ENCODE measurements around the gene PRDM13.
A peak's percentile ranks its signal among the peaks of the same experiment; 100 is the strongest.
"Not testable (repeated sequence)": the region's sequence is repeated elsewhere in the genome, so short reads cannot be mapped to it uniquely, and the experiment has no call there.

PRDM13 gene

DNA sequence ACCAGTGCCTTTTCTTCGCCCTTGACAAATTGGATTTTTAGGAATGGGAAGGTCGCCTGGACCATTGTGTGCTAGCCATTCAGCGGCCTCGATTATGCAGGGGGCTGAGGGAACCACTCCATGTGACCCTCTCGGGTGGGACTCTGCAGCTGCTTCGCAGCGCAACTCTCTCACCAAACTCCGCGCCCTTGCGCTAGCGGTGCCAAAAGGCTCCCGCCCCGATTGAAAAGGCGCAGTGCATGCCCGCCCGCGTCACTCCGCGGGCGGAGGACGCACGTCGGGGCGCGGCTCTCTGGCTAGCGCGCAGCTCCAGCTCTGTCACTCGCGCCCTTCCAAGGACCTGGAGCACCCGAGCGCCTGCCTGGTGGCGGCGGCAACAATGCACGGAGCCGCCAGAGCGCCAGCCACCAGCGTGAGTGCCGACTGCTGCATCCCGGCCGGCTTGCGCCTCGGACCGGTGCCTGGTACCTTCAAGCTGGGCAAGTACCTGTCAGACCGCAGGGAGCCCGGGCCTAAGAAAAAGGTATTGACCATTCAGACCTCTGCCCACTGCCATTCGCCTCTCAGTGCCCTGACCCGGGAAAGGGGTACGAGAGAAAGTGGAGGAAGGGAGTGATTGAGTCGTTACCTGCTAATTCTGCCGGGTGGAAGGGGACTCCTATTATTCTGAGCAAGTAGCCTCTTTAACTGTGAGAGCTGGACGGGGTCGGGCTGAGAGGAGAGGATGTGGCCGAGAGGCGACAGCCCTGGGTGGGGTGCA lies at the start of gene PRDM13:
Gene PRDM13 (plus strand): TSS at position 178 of the 760 bp plus-strand sequence. CDS start 202 bp downstream, at position 380.
- no peak for DNase-seq

- DNase-seq, result no peak
These were observed 47.6 kb upstream of the PRDM13 start for GRCh38 chr6:99559057-99559456.

DNA sequence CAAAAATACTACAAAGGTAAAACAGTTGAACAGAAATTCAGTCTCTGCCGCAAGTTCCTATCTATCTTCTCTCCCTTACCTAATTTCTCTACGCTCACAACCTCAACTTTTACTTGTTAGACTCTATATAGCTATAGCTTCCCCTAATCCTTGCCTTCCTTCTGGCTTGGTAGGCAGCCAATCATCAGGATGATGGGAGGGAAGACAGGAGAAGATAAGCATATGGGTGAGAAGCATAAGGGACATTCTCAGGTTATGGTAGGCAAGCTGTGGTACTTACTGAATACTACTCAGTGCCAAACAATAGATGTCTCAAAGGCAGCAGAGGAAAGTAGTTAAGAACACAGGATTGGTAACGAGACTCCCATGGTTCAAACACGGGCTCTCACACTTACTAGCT lies 46.0 kb upstream of the PRDM13 start:
- no peak for DNase-seq

DNA sequence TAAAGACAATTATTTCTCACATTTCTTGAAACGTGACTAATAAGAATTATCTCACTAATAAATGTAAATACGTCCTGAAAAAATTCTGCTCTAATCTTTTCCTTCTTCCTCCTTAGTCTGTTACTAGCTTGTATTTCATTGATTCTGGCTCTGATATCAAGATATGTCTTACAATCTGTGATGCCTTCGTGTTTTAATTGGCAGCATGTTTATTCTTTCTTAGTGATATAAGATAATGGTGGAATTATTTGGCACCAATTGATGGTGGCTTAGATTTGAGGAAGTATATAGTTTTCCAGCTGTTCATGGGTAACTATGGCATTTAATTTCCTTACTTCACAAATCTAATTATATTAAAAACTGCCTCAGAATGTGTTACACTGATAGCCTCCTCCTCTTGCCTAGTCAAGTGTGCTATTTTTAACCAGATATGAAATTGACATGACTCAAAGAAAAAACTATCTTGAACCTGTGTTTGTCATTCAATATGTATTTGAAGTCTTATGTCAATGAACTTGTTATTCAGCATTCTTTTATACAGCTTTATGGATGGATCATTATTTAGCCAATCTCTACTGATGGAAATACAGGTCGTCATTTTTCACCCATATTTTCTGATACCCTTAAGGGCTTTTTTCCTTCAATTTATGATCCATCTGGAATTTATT lies 43.4 kb upstream of the PRDM13 start:
- DNase-seq, result no peak

GRCh38 chr6:99568103-99568933 lies 38.3 kb upstream of the PRDM13 start, which contains the start of gene CCNC:
Gene CCNC, minus strand, starts transcription at chr6:99568660. Its CDS starts 133 bp downstream, at chr6:99568527.
- peak; percentile 97 for DNase-seq

- DNase-seq, result no peak
These were observed 32.5 kb upstream of the PRDM13 start for GRCh38 chr6:99573980-99574617.

DNA sequence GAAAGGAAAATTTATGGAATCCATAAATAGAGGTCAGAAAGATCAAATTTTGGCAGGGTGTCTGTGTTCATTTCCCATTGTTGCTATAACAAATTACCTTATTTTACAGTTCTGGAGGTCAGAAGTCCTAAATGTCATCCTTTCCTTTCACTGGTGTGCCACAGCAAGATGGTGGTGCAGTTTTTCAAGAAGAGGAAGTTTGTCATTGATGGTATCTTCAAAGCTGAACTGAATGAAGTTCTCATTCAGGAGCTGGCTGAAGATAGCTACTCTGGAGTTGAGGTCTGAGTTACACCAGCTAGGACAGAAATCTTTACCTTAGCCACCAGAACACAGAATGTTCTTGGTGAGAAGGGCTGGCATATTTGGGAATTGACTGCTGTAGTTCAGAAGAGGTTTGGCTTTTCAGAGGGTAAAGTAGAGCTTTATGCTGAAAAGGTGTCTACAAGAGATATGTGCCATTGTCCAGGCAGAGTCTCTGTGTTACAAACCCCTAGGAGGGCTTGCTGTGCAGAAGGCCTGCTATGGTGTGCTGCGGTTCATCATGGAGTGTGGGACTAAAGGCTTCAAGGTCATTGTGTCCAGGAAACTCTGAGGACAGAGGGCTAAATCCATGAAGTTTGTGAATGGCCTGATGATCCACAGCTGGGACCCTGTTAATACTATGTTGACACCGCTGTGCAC lies 30.9 kb upstream of the PRDM13 start:
- no peak for DNase-seq

DNA sequence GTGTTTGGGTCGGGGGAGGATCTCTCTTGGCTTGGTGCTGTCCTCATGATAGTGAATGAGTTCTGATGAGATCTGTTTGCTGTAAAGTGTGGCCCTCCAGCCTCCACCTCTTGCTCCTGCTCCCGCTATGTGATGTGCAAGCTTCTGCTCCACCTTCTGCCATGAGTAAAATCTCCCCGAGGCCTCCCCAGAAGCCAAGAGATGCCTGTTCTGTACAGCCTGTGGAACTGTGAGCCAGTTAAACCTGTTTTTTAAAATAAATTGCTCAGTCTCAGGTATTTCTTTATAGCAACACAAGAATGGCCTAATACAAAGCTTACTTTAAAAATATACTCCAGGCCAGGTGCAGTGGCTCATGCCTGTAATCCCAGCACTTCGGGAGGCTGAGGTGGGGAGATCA lies 26.9 kb upstream of the PRDM13 start:
- DNase-seq, result no peak

DNA sequence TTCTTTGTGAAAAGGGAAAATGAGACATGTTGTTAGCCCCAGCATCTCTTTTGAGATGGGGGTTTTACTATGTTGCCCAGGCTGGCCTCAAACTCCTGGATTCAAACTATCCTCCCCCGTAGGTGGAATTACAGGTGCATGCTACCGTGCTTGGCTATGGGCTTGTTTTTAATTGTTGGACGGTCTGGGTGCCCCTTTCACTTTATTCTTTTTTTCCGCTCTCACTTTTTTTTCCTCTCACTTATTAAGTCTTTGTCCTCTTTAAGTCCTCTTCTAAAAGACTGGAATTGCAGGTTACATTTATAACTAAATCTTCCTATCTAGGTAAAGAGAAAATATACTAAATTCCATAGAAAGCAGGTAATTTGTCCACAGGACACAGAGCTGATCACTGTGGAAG lies 18.8 kb upstream of the PRDM13 start:
- no peak for DNase-seq

DNA sequence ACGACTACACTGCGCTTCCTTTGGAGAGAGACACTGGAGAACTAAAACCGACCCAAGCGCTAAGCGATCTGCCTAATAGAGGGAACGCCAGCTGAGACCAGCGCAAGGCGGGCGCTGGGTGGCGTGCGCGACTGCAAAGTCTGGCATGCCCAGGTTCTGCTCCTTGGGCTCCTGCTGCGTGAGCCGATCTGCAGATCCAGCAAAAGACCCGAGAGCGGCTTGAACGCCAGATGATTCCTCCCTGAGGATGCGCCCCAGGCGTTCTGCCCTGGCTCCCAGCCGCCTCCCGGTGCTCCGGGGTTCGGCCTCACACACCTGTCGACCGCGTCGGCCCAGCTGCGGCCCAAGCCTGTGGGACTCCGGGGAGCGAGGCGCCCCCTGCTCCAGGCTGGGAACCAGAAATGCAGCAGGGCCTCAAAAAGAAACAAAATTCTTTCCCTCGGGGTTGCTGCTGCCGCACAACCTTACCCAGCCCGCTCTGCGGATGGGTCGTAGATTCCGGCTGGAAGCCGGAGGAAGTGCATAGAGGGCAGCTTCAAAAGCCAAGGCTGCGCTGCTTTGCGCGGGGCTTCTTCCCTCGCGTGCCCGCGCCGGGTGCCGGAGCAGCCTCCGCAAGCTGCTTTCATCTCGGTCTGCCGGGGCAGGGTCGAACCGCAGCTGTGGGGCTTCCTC lies 17.9 kb upstream of the PRDM13 start:
- DNase-seq, result peak; percentile 89

- DNase-seq, result no peak
These were observed 17.4 kb upstream of the PRDM13 start for GRCh38 chr6:99589290-99589672.

- no peak for DNase-seq
These were observed 16.6 kb upstream of the PRDM13 start for GRCh38 chr6:99589907-99590493.

- DNase-seq, result no peak
These were observed 15.6 kb upstream of the PRDM13 start for GRCh38 chr6:99590728-99591672.

GRCh38 chr6:99591673-99592364 lies 14.8 kb upstream of the PRDM13 start:
- DNase-seq, result no peak

DNA sequence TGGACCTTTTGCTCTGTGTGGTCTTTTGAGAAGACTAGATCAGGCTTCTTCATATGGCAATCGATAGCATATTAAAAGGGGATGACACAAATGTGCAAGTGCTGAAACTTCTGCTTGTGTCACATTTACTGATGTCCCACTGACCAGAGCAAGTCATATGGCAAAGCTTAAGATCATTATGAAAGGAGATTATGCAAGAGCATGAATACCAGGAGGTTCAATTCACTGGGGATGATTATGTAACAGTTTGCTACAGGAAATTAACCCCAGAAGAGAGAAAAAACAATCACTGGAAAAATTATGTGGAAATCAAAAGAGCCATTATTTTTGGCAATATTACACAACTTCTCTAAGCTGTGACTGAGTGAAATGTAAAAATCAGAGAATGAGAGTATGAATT lies 13.7 kb upstream of the PRDM13 start:
- no peak for DNase-seq

GRCh38 chr6:99594696-99595095 lies 11.9 kb upstream of the PRDM13 start:
- not testable (repeated sequence) for DNase-seq

GRCh38 chr6:99602520-99603420 lies 3.9 kb upstream of the PRDM13 start:
- no peak for DNase-seq

DNA sequence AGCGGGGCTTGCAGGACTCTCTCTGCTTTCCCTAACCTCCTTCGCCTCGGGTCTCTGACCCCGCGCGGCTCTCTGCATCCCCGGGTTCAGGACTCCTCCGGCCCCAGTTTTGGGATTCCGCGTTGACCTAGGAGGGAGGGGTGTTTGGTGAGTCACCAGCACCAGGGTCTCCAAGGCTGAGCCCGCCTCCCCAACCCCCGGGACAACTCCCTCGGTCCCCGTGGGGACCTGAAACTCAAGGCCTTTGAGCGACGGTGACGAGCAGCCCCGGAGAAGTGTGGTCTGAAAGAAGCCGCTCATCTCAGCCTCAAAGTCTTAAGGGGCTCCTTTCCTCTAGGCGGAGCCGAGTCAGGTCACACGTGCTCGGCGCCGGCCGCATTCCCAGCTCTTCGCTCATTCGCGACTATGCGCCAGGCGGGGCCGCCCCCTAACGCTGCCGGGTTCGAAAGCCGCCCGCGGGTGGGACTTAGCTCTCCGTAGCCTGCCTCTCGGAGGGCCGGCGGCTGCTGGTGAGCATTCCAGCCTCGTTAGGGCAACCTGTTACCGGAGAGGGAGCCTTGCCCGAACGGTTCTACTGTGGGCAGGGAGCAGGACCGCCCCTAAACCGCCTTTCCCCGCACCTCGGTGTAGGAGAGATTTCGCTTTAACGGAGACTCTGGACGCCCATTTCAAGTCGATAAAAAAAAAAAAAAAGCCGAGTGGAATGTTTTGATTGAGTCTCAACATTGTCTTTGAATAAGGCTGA lies 3.0 kb upstream of the PRDM13 start:
- no peak for DNase-seq
